Activated CD4-positive, alpha-beta memory T cell treated with anti-CD3 and anti-CD28 coated beads for 36 hours (primary cell): ENCODE results near the gene RABGAP1L. TPM values are rescaled to one million over a fixed set of nuclear protein-coding genes. Genes with fewer than 3 reads are reported as not detected.

Source experiments
- CTCF ChIA-PET: fragments of 350-600 bp; sonication (Branson Sonifier 250); formaldehyde crosslinking; loops from one replicate; lab custom pipeline; 2021; ENCODE audit warnings: antibody characterized with exemption, inconsistent platforms; lab: Charles Lee
- POLR2A ChIA-PET: fragments of 350-600 bp; sonication (Branson Sonifier 250); formaldehyde crosslinking; loops from one replicate; lab custom pipeline; 2021; ENCODE audit warnings: antibody characterized with exemption; lab: Charles Lee
- DNase-seq: peaks from one replicate; pipeline ENCODE4 v3.0.0-alpha.2; 2020
- H3K27ac Mint-ChIP-seq: one replicate; pipeline ENCODE4 v1.8.0; 2021; ENCODE audit warnings: mixed read lengths
- H3K27me3 Mint-ChIP-seq: one replicate; pipeline ENCODE4 v1.8.0; 2021; ENCODE audit warnings: mixed read lengths
- H3K36me3 Mint-ChIP-seq: one replicate; pipeline ENCODE4 v1.8.0; 2021; ENCODE audit warnings: mixed read lengths
- H3K4me1 Mint-ChIP-seq: one replicate; pipeline ENCODE4 v1.8.0; 2021; ENCODE audit warnings: low read depth, mixed read lengths
- H3K4me3 Mint-ChIP-seq: one replicate; pipeline ENCODE4 v1.8.0; 2021; ENCODE audit warnings: mild to moderate bottlenecking, mixed read lengths
- H3K9me3 Mint-ChIP-seq: one replicate; pipeline ENCODE4 v1.8.0; 2021; ENCODE audit warnings: mixed read lengths
- intact Hi-C: fragments of 100-400 bp; cut with micrococcal nuclease; formaldehyde crosslinking; loops from one replicate; pipeline ENCODE4 v1.15.1; 2023
- total RNA-seq, 2 experiments: library from RNA; stranded (reverse); gene quantifications; one replicate each; pipeline ENCODE4 v1.2.3, GENCODE V29; 2021

Gene RABGAP1L
- total RNA-seq, 2 experiments from 2014 or later = 30.5 to 30.9 TPM

DNA sequence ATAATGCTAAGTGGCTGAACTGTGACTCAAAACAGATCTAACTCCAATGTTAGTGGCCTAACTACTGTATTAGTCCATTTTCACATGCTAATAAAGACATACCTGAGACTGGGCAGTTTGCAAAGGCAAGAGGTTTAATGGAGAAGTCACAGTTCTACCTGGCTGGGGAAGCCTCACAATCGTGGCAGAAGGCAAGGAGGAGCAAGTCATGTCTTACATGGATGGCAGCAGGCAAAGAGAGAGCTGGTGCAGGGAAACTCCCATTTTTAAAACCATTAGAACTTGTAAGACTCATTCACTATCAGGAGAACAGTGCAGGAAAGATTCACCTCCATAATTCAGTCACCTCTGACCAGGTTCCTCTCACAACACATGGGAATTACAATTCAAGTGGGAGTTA is 760.8 kb downstream of the RABGAP1L start:
- intact Hi-C loops = no loop called here
- Mint-ChIP-seq H3K4me1 (peaks cover 12% of the 10 kb centered on the region), H3K27ac (no peak overlapping the region), H3K9me3 (peaks cover 10% of the 10 kb centered on the region), H3K4me3 (no peak overlapping the region), H3K36me3 (peaks cover 5% of the 10 kb centered on the region), H3K27me3 (no peaks in the 10 kb centered on the region)
- POLR2A ChIA-PET = no interaction called here
- no peak for DNase-seq
- CTCF ChIA-PET = no interaction called here

DNA sequence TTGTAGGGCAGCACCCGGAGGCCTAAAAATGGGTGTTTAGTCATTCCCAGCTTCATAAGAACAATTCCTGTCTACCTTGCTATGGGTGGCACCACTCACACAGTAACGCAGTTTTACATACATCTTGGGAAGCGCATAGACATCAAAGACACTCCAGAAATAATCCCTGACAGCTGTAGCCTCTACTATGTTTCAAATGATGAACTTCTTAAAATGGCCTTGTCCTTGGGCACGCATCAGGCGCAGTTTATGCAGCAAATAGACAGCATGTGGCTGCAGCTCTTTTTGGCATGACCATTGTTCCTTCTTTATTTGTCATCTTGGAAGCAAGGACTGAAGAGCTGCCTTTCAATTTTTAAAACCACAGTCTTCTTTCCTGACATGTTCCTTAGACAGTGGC is 762.8 kb downstream of the RABGAP1L start:
- H3K36me3 Mint-ChIP-seq = peaks cover 7% of the 10 kb centered on the region
- DNase-seq = no peak
- H3K4me1 Mint-ChIP-seq = no peaks in the 10 kb centered on the region
- ChIA-PET POLR2A (no interaction called here), CTCF (interaction anchor here (1.3 kb wide), 1 partner anchor 46 kb away, joined by 3 read pairs; no protein-coding TSS in a partner anchor)
- intact Hi-C loops = no loop called here
- no peaks in the 10 kb centered on the region for H3K27me3 Mint-ChIP-seq
- H3K4me3 Mint-ChIP-seq = no peak overlapping the region
- H3K27ac Mint-ChIP-seq = no peak overlapping the region
- H3K9me3 Mint-ChIP-seq = peaks cover 12% of the 10 kb centered on the region

GRCh38 chr1:174923820-174924219 is 764.5 kb downstream of the RABGAP1L start:
- Mint-ChIP-seq H3K36me3 (peaks cover 7% of the 10 kb centered on the region), H3K4me1 (no peaks in the 10 kb centered on the region), H3K4me3 (no peak overlapping the region), H3K9me3 (peaks cover 12% of the 10 kb centered on the region), H3K27ac (no peak overlapping the region), H3K27me3 (no peaks in the 10 kb centered on the region)
- ChIA-PET CTCF (interaction anchor here (0.6 kb wide), 1 partner anchor 180 kb away, joined by 3 read pairs; no protein-coding TSS in a partner anchor), POLR2A (interaction anchor here (1.3 kb wide), 1 partner anchor 53 kb away, joined by 3 read pairs; no protein-coding TSS in a partner anchor)
- DNase-seq = no peak
- intact Hi-C loops = no loop called here

DNA sequence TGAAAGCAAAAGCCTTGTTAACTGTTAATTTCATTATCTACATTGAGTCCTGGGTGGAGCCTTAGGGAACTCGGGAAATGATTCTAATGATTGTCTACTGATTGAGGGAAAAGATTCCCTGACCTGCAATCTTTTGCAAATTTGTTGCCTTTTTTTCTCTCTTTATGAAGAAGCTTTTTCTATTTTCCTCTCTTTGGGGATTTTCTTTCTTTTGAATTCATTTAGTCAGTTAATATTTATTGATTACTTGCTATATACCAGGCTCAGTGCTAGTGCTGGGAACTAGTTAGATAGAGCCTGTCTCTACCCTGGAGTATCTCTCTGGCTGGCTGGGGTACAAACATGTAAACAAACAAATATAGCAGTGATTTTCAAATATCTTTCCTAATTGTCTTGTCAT is 769.2 kb downstream of the RABGAP1L start:
- H3K27ac Mint-ChIP-seq = no peak overlapping the region
- POLR2A ChIA-PET = no interaction called here

DNA sequence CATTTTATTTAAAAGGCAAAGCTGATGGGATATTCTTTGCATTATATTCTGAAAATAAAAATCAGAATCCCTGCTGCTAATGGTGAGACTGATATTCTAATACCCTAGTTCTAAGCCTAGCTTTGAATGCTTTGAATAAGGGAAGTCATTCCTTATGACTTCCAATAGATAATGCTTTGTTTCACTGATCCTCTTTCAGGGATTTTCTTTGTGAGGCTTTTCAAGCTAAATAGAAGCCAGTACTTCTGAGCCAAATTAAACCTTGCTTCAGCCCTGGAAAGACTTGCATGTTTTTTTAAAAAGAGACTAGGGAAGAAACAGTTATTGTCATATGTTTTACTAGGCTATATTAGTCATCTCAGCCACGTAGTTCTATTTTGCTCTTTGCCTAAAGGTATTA is 771.9 kb downstream of the RABGAP1L start:
- CTCF ChIA-PET = interaction anchor here (0.9 kb wide), 1 partner anchor 64 kb away, joined by 3 read pairs; no protein-coding TSS in a partner anchor

More for the DNA sequence above, 769.2 kb downstream of the RABGAP1L start:
- no peak overlapping the region for H3K4me3 Mint-ChIP-seq
- peaks cover 3% of the 10 kb centered on the region for H3K4me1 Mint-ChIP-seq
- H3K36me3 Mint-ChIP-seq = peaks cover 4% of the 10 kb centered on the region
- CTCF ChIA-PET = no interaction called here
- DNase-seq = no peak
- intact Hi-C loops = no loop called here
- no peaks in the 10 kb centered on the region for H3K27me3 Mint-ChIP-seq
- peaks cover 7% of the 10 kb centered on the region for H3K9me3 Mint-ChIP-seq

GRCh38 chr1:174932587-174932986 is 773.3 kb downstream of the RABGAP1L start:
- DNase-seq = no peak
- peaks cover 3% of the 10 kb centered on the region for H3K4me1 Mint-ChIP-seq
- intact Hi-C loops = no loop called here
- no peaks in the 10 kb centered on the region for H3K27me3 Mint-ChIP-seq
- no peak overlapping the region for H3K4me3 Mint-ChIP-seq
- H3K27ac Mint-ChIP-seq = no peak overlapping the region
- no peaks in the 10 kb centered on the region for H3K36me3 Mint-ChIP-seq
- ChIA-PET POLR2A (no interaction called here), CTCF (interaction anchor here (1.0 kb wide), 1 partner anchor 51 kb away, joined by 3 read pairs; no protein-coding TSS in a partner anchor)
- H3K9me3 Mint-ChIP-seq = no peaks in the 10 kb centered on the region

More for the DNA sequence above, 771.9 kb downstream of the RABGAP1L start:
- Mint-ChIP-seq H3K4me3 (no peak overlapping the region), H3K27me3 (no peaks in the 10 kb centered on the region), H3K27ac (no peak overlapping the region), H3K9me3 (no peaks in the 10 kb centered on the region), H3K4me1 (peaks cover 3% of the 10 kb centered on the region), H3K36me3 (no peaks in the 10 kb centered on the region)
- POLR2A ChIA-PET = no interaction called here
- no peak for DNase-seq
- intact Hi-C loops = no loop called here

DNA sequence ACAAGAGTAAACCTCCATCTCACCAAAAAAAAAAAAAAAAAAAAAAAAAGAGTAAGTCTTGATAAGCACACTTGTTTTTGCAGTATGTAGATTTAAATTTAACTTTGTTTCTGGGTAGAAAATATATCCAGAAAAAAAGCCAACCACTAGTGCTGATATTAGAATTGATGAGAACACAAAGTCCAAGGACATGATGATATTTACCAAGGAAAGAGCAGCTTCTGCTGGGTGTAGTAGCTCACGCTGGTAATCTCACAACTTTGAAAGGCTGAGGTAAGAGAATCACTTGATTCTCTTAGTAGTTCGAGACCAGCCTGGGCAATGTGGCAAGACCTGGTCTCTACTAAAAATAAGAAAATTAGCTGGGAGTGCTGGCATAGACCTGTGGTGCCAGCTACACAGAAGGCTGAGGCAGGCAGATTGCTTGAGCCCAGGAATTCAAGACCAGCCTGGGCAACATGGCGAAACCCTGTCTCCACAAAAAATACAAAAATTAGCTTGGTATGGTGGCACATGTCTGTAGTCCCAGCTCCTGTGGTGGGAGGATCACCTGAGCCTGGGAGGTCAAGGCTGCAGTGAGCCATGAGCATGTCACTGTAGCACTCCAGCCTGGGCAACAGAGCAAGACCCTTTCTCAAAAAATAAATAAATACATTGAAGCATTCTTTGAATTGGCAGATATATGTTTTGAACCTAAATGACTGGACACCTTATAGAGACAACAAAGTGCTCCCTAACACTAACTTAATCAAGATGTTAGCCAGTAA is 776.8 kb downstream of the RABGAP1L start:
- no peak overlapping the region for H3K27ac Mint-ChIP-seq
- intact Hi-C loops = no loop called here
- peaks cover 13% of the 10 kb centered on the region for H3K4me1 Mint-ChIP-seq
- H3K36me3 Mint-ChIP-seq = no peaks in the 10 kb centered on the region
- no peaks in the 10 kb centered on the region for H3K9me3 Mint-ChIP-seq
- H3K4me3 Mint-ChIP-seq = no peak overlapping the region
- ChIA-PET POLR2A (interaction anchor here (0.6 kb wide), 1 partner anchor 13 kb away, joined by 4 read pairs; no protein-coding TSS in a partner anchor), CTCF (interaction anchor here (1.8 kb wide), 1 partner anchor 24 kb away, joined by 4 read pairs; no protein-coding TSS in a partner anchor)
- H3K27me3 Mint-ChIP-seq = no peaks in the 10 kb centered on the region
- DNase-seq = no peak

DNA sequence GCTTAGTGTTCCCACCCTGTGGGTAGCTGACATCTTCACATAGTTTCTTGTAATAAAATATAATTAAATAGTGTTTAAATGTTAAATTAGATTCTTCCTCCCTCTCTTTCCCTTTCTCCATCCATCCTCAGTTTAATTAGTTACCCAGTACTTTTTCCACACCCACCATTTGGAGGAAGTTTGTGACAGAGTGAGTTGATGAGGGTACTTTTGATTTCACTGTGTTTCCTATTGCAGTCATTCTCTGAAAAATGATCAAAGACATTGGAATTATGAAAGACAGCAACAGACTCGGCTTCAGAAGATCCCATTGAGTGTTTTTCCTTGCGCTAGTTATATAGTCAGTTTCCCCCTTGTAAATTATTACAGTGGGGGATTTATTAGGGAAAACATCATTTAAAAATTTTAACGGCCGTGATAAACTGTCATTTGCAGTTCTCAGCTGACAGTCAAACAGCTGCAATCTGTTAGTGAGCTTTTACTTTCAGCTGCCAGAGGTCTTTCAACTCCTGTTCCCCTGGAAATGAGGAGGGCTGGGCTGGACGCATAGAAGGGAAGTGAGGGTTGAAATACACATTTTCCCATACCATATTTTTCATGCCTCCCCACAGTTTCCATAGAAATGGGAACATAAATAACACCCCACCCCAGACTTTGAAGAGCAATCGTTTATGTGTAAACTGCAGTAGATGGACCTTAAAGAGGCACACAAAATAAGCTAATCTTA is 779.1 kb downstream of the RABGAP1L start:
- no peaks in the 10 kb centered on the region for H3K9me3 Mint-ChIP-seq
- intact Hi-C loops = loop anchor here (1.0 kb wide), 2 partner anchors 26 kb away; no protein-coding TSS in a partner anchor
- peaks cover 11% of the 10 kb centered on the region for H3K4me1 Mint-ChIP-seq
- no peak for DNase-seq
- no peaks in the 10 kb centered on the region for H3K36me3 Mint-ChIP-seq
- peak overlapping the region; percentile 42 for H3K4me3 Mint-ChIP-seq
- ChIA-PET CTCF (interaction anchor here (1.4 kb wide), 1 partner anchor 60 kb away, joined by 5 read pairs; no protein-coding TSS in a partner anchor), POLR2A (interaction anchor here (1.6 kb wide), 1 partner anchor 30 kb away, joined by 4 read pairs; no protein-coding TSS in a partner anchor)
- H3K27me3 Mint-ChIP-seq = no peaks in the 10 kb centered on the region
- H3K27ac Mint-ChIP-seq = no peak overlapping the region

DNA sequence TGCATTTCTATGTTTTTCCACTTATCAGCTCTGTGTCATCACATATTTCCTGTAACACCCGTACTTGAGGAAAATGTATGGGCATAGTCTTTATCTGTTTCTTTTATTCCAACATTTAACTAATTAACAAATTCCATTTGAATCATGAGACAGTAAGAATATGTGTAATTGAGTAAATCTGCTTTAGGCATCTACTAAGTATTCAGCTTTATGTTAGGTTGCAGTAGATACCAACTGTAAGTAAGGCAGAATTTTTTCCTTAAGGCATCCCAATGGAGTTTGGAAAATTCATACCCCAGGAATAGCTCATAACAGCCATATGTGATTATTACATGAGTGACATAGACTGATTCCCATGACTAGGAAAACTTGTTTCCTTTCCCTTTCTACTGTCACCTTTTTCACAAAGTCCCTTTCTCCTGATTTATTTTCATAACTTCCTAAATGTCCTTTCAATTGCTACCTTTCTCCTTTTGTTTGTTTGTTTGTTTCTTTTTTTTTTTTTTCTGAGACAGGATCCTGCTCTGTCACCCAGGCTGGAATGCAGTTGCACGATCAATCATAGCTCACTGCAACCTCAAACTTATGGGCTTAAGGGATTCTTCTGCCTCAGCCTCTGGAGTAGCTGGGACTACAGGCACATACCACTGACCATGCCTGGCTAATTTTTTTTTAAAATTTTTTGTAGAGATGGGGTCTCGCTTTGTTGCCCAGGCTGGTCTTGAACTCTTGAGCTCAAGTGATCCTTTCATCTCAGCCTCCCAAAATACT is 780.6 kb downstream of the RABGAP1L start:
- no peaks in the 10 kb centered on the region for H3K27me3 Mint-ChIP-seq
- H3K4me1 Mint-ChIP-seq = peaks cover 11% of the 10 kb centered on the region
- intact Hi-C loops = no loop called here
- no peak for DNase-seq
- H3K27ac Mint-ChIP-seq = no peak overlapping the region
- ChIA-PET CTCF (interaction anchor here (0.7 kb wide), 1 partner anchor 43 kb away, joined by 3 read pairs; no protein-coding TSS in a partner anchor), POLR2A (interaction anchor here (0.9 to 1.6 kb wide), 2 partner anchors 29 to 59 kb away, joined by 3 to 4 read pairs; no protein-coding TSS in a partner anchor)
- H3K36me3 Mint-ChIP-seq = no peaks in the 10 kb centered on the region
- no peak overlapping the region for H3K4me3 Mint-ChIP-seq
- H3K9me3 Mint-ChIP-seq = no peaks in the 10 kb centered on the region

DNA sequence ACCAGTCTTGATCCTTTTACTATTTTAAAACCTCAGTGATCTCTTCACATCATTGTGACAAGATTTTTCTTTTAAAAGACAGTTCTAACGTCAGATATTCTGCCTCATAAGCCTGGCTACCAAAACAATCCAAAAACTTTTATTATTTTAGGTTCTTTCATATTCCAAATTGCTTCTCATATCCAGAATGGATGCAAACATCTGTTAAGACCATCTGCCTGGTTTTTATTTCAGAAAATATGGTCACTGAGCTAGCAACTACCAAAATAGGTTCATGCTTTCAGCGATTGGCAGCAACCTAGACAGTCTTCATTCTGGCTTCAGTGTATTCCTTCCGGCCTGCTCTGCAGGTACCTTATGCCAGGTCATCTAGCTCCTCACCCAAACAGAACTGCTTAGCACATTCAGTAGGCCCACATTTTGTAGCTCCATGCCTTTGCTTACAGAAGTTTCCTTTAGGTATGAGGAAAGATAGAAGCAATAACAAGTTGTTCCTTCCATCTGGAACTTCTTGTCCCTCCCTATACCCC is 781.4 kb downstream of the RABGAP1L start:
- H3K27ac Mint-ChIP-seq = no peak overlapping the region
- CTCF ChIA-PET = no interaction called here
- POLR2A ChIA-PET = no interaction called here

DNA sequence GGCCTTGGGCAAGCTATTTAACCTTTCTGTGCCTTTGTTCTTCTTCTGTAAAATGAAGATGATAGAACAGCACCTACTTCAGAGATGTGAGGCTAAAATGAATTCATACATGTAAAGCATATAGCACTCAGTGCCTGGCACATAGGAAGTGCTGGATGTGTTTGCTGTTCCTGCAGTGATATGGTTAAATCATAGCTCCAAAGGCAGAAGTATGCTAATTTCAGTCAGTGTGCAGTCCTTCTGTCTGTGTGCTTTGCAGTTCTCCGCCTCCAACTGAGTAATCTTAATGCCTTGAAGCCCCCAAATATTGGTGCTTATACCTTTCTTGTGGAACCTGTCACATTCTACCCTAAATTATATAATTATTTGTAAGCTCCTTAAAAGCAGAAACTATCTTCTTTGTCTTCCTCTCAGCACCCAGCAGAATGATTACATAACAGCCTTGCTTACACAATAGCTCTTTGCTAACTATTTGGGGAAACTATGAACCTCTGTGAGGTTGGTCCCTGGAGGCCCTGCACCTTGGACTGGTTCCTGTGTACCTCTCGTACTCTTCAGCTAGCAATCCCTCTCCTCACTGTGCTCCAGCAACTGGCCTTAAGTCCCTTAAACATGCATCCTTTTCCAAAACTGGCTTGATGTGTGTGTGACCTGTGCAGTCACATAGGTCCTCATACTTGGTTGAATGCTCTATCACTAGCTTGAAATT is 783.4 kb downstream of the RABGAP1L start:
- Mint-ChIP-seq H3K4me1 (peaks cover 11% of the 10 kb centered on the region), H3K9me3 (no peaks in the 10 kb centered on the region), H3K36me3 (no peaks in the 10 kb centered on the region), H3K27ac (no peak overlapping the region), H3K4me3 (no peak overlapping the region), H3K27me3 (no peaks in the 10 kb centered on the region)
- intact Hi-C loops = no loop called here
- ChIA-PET CTCF (no interaction called here), POLR2A (no interaction called here)
- no peak for DNase-seq

More for the DNA sequence above, 781.4 kb downstream of the RABGAP1L start:
- no peaks in the 10 kb centered on the region for H3K9me3 Mint-ChIP-seq
- no peaks in the 10 kb centered on the region for H3K27me3 Mint-ChIP-seq
- H3K4me3 Mint-ChIP-seq = no peak overlapping the region
- no peaks in the 10 kb centered on the region for H3K36me3 Mint-ChIP-seq
- DNase-seq = no peak
- intact Hi-C loops = no loop called here
- H3K4me1 Mint-ChIP-seq = peaks cover 11% of the 10 kb centered on the region
